ENCODE data around the gene MRPL39.

The MRPL39 gene

DNA sequence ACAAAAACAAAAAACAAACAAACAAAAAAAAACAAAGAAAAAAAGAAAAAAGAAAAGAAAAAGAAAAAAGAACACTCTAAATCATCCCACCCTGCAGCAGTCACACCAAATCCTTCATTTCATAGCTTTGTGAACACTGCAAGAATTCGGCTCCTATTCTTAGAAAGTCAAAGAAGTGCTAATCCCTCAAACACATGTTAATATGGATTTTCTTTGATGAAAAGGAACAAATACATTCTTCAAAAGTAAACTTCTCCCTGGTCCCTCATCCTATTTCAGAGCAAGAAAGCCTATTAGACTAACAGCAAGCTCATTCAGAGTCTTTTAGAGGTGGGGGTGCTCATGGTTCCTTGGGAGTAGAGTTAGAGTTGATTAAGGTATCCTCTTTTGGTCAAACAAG, 7.2 kb upstream of the MRPL39 start:
- no peak for DNase-seq (ENCODE audit: low spot score)

DNA sequence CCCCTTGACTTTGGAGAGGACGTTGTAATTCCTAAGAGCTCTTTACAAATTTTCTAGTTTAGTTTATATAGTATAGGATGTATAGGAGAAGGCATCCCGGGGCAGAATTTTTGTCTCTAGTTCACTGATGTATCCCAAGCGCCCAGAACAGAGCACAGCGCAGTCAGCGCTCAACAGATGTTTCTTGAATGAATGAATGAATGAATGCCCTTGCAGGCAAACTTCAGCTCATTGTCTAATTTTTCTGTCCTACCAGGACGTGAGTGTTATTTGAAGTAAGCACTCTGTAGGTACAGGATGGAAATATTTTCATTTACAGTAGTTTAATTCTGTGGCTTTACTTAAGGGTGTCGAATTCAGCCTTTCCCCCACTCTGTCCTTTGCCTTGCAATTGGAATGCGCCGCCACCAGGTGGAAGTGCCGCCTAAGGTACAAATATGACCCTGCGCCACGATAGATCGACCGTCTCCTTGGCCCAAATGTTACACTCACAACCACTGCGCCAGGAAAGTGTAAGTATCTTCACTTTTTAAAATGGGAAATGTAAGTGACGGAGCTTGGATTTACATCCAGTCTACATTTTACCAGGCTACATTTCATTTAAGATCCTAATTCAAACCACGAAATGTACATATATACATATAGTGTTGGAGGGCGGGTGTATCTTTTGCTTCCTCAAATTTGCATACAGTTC, 910 bp upstream of the MRPL39 start:
- DNase-seq (ENCODE audit: low spot score) = peak; percentile 83

DNA sequence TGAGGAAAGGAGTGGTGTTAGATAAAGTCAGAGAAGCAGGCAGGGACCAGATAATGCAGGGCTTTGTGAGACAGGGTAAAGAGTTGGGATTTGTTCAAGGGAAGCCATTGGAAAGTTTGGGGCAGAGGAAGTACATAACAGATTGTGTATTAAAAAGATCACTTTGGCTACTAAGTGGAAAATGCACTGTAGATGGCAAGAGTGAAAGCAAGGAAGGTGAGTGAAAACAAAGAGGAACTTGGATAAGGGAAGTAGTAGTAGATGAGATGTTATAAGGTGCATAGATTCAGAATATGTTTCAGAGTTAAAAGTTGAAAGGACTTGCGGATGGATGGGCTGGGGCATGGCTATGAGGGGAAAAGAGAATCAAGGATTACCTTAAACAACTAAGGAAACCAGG, 17.4 kb downstream of the MRPL39 start:
- no peak for DNase-seq (ENCODE audit: low spot score)

DNA sequence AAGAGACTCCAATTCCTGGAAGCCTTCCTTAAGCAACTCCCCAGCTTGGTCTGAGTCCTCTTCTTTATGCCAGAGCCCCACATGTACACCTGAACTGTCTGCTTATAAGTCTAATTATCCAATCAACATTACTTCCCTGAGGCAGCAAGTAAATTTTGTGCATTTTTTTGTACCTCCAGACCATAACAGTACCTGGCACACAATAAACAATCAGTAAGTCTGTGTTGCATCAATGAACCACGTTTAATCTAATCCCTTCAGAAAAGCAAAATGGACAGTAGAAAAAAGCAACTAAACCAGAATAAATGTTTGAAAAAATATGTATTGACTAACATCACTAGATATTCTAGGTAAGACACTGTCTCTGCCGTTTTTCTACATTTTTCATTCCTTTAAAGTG, 20.5 kb downstream of the MRPL39 start:
- no peak for DNase-seq (ENCODE audit: low spot score)

DNA sequence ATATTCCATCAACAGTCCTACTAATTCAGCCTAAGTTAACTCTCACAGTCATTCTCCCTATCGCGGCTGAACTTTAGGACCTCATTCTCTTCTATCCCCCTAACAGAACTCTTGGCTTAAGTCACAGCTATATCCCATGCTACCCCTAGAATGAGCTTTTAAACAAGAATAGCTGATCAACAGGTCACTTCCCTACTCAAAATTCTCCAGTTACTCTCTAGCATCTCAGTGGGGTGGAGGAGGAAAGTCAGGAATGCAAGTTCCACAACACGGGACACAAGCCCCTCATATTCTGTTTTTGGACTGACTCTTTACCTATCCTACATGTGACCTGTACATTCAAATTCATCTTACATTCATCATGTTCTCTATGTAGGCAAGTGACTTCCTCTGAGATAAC, 21.0 kb downstream of the MRPL39 start:
- no peak for DNase-seq (ENCODE audit: low spot score)

DNA sequence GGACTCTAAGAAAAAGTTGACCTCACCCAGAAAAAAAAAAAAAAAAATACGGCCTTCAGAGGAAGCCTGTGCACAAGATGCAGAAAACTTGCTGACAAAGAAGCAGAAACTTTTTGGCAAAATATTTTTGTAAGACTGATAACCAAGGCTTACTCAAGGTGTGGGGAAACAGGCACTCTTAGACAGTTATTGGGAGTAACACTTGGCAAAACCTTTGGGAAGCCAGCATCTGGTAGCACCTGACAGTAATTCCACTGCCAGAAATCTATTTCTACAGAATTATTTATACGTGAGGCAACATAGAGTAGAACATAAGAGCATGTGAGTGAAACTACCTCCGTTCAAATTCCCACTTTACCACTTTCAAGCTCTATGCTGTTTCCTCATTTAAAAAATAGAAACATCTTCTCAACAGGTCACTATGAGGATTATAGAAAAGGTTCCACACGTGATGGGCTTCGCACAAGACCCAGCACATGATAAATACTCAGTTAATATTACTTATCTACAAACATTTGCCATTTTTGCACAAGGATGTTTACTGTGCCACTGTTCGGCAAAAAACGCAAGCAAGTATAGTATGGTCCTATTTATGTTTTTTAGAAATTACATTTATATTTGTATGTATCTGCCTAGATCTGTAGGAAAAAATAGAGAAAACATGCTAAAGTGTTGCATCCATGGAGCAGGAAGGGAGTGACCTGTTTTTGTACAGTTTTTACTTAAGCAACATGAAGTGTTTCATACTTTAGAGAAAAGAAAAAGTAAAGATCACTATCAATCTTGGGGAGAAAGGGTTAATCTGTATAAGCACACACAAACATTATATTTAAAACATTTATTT, 22.2 kb downstream of the MRPL39 start:
- no peak for DNase-seq (ENCODE audit: low spot score)

DNA sequence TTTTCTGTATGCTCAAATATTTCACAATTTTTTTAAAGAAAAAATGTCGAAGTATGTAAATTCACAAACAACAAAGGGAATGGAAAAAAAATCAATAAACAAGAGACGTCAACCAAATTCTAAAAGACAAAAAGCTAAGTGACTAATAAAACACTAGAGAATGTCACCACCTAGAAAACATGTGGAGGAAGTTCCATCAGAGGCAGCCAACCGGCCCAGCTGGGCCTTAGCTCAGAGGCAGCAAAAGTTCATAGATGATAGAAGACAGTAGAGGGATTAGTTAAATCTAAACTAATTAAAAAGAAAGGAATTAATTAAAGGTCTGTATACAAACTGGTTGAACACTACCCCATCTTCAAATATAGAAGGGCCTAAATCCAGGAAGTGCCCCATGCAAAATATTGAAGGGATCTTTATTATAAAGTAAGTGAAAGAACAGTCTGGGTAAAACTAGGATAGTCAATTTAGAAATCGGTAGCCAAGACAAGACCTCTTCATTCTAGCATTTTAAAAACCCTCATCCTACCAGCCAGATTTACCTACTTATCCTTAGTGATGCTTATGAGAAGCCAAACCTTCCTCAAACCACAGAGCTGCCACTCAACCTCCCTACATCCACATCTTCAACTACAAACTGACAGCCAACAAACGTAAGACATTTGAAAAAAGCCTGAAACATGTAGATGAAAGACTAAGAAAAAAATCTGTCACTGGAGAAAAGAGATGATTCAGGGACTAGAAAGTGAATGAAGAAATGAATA, 23.7 kb downstream of the MRPL39 start:
- DNase-seq (ENCODE audit: low spot score) = no peak

DNA sequence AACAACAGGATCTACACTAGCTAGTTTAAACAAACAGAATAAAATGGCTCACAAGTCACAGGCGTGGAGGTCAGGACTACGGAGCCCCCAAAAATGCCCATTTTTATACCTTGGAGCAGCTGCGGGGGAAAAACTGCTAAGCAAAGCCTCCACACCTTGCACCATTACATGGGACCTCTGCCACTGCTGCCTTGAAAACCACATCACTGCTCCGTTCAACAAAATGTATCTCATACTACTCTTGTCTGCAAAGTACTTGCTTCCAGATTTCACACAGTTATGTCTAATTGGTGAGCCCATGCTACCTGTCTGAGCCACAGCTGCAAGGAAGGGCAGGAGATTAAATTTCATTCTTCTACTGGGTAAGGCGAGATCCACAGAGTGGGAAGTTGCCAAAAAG, 24.4 kb downstream of the MRPL39 start:
- DNase-seq (ENCODE audit: low spot score) = no peak

DNA sequence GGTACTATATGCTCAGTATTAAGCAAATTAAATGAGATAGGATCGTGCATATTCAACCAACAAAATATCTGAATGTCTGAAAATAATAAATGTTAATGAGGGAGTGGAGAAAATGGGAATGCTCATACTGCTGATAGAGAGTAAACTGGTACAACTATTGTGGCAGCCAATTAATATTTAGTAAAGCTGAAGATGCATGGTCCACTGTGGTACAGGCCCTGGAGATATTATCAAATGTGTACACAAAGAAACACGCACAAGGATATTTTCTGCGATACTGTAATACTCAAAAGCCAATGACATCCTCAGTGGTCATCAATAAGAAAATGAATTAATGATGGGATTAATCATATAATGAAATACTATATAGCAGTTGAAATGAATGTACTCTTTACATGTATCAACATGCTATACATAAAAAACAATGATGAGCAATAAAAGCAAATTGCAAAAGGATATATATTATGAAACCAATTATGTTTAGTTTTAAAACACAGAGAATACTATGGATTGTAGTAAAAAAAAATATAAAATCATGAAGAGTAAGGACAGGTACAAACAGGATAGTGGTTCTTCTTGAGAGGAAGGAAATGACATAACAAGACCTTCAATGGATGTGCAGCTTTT, 25.0 kb downstream of the MRPL39 start:
- DNase-seq (ENCODE audit: low spot score) = no peak

DNA sequence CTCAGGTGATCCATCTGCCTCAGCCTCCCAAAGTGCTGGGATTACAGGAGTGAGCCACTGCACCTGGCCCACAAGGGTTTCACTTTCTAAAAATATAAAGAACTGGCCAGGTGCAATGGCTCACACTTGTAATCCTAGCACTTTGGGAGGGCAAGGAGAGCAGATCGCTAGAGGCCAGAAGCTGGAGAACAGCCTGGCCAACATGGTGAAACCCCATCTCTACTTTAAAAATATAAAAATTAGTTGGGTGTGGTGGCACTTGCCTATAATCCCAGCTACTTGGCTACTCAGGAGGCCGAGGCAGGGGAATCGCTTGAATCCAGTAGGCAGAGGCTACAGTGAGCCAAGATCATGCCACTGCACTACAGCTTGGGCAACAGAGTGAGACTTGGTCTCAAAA, 25.7 kb downstream of the MRPL39 start:
- DNase-seq (ENCODE audit: low spot score) = no peak

DNA sequence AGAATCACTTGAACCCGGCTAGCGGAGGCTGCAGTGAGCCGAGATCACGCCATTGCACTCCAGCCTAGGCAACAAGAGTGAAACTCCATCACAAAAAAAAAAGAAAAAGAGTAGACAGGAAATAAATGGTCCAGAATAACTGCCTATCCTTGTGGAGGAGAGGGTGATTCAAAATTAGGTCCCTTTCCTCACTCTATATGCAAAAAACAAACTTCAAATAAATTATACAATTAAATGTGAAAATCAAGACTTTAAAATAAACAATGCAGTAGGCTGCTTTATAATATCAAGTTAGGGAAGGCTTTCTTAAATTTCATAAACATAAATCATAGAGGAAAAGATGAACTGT, 26.4 kb downstream of the MRPL39 start:
- DNase-seq (ENCODE audit: low spot score) = no peak

DNA sequence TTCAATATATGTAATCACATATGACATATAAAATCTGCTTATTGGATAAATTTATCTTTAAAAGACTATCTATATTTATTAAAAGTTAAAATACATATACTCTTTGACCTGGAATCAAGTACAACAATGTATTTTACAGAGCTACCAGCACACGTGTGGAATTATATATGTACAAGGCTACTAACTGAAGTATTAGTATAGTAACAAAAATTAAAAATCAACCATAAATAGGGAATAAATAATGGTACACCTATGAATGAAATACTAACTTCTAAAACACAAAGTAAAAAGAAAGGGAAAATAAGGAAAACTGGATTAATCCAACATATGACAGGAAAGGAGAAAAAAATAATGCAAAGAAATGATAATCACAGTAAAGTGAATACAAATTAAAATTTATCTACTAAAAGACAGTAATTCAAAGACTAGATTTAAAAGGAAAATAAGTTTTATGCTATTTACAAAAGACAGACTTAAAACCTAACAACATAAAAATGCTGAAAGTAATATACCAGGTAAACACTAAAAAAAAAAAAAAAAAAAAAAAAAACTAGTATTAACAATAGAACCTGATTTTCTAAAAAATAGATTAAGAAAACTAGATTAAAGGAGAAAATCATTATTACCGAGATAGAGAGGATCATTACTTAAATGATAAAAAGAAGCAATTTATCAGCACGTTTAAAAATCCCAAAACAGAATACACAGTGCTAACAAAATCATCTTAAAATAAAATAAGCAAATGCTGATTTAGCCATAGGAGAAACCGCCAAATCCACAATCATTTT, 27.9 kb downstream of the MRPL39 start:
- no peak for DNase-seq (ENCODE audit: low spot score)

DNA sequence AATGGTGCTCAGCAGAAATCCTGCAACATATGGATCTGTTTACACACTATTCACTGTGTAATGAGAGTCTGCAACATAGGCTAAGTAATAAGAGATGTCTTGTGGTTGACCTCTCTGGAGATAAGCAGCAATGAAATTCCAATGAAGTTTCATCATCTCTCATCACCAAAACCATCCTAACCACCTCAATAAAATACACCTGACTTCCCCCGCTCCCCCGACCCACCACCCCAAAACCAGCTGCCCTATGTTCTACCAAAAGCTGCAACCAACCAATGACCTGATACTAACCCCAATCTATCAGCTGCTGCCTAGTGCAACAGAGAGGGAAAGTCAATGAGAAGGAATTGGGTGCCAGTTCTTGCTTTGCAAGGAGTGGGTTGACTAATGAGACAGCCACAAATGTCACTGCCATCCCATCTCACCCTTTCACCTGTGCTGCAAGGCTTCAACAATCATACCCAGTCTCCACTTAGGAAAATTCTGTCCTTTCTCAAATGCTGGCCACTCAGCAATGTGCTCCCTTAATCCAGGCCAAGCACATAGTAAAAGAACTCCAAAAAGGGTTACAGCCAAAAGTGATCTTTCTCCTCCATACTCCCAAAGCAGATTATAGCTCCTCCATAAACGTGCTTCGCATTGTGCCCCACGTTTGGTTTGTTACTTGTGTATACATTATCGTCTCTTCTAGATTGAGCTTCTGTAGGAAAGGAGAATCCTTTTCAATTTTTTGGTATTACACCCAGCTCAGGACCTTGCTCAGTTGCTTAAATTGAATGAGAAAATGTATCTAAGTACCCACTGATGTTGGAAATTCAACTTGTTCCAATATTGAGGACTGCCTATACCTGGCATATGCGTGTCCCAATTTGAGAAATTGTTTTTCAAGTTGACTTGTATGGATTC, 29.0 kb downstream of the MRPL39 start:
- DNase-seq (ENCODE audit: low spot score) = no peak

DNA sequence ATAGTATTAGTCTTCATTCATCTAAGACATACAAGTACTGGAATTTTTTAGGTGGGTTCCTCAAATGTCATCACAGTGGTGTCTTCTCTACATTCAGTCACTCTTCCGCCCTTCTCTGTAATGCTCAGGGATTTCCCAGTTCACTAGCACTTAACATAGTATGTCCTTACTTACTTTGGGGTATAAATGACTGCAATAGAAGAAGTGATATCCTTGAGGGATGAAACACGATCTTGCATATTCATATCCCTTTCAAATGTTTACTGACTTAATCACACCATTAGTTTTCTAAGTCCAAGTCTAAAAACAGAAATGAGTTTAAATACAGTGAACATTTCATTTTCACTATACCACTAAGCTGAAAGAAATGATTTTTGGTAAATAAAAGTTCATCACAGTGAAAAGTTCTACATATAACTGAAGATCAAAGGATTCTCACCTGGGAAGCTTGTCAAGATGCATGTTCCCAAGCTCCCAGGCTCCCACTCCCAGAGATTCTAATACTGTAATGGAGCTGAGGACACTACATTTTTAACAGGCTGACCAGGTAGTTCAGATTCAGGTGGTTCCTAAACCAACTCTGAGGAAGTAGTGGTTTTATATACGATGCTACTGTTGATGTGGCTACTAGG, 29.7 kb downstream of the MRPL39 start:
- no peak for DNase-seq (ENCODE audit: low spot score)

DNA sequence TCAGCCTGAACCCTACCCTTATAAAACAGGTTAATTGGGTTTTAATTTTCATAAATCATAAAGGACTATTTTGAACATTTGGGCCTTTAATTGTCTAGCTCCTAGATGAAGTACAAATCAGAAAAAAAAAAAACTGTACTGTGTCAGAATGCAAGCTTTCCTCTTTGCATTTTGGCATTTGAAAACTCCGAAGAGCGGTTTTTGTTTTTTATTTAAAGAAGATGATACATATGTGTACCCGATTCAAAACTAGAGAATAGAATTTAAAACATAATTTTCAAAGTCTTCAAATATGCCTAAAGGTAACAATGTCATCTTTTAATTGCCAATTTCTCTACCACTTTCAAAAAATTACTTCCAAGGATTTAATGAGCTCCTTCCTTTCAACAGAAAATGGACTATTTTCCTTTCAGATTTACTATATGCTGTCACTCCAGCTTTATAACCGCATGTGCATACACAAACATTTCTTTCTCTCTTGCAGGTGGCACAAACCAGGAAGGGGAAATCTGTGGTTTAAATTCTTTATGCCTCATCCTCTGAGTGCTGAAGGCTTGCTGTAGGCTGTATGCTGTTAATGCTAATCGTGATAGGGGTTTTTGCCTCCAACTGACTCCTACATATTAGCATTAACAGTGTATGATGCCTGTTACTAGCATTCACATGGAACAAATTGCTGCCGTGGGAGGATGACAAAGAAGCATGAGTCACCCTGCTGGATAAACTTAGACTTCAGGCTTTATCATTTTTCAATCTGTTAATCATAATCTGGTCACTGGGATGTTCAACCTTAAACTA, 33.7 kb downstream of the MRPL39 start:
- DNase-seq (ENCODE audit: low spot score) = peak; percentile 99

DNA sequence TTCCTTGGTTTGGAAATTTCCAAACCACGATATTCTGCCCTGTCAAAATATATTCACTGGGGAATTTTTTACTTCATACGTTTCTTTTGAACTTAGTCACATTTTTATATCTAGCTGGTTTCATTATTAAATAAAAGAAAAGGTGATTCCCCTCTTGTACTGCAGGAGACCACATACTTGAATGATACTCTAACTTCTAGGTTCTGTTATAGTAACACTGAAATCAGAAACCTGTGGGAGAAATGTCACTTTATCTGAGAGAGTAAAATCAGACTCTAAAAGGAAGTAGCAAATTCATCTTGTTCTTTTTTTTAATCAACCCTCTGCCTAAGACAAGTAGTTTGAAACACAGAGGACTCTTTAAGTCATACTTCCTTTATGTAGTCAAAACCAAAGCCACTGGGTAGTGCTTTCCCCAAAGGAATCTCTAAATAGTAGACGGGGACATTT, 34.4 kb downstream of the MRPL39 start:
- peak; percentile 62 for DNase-seq (ENCODE audit: low spot score)

DNA sequence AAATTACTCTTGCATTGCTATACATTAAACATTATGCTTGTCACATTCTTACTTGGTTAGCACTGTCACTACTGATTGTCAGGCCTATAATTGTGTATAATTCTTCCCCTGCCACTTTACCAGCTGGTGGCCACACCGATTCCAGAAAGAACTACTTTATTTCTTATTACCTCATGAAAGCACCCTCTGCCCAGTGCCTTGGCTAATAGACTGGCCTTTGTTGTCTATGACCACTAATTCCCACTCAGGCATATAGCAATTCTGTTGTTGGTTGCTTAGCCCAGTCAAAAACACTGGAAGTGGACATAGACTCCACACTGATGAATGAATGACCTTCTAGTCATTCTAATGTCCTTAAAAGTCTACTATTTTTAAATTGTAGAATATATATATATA, 35.6 kb downstream of the MRPL39 start:
- peak; percentile 50 for DNase-seq (ENCODE audit: low spot score)

DNA sequence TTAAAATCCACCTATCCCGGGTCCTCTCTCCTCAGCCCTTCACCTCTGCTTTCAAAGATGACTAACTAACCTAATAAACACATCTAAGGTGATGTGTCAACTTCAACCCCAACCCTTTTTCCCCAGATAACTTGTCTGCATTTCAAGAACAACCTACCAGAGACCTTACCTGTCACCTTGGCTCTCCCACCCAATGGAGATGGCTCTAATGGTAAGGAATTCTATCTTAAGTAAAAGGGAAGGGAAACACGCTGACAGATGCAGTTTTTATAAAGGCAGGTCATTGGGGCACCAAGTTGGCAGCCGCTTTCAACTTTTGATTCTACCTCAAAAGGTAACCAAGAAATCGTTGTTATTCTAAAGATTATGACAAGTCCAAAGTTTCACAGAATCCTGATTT, 37.6 kb downstream of the MRPL39 start:
- no peak for DNase-seq (ENCODE audit: low spot score)

DNA sequence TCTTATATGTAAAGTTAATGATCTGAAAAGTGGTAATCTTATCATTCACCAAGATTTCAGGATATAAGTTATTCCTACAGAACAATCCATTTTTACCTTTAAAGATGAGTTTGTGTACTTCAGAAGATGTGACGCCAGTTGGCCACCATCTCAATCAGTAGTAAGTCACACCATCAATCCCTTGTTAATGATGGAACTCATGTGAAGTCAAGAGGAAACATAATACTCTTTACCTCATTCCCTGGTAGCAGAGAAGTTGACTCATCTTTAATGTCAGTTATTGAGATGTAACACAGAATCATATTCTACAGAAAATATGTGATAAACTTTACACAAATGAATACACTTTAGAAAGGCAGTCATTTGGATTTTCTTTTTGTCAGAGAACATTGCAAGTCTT, 38.2 kb downstream of the MRPL39 start:
- DNase-seq (ENCODE audit: low spot score) = peak; percentile 41

Data from kidney tubule cell (primary cell).